Right ventricle myocardium superior (tissue), 1 donor: ENCODE data around the gene ZNF518B. TPM values are rescaled to one million over a fixed set of nuclear protein-coding genes. Genes with fewer than 3 reads are reported as not detected.
A peak's percentile ranks its signal among the peaks of the same experiment; 100 is the strongest.

Experiments used
- ATAC-seq: fragments of 200-7000 bp; cut with Tn5 transposase; one replicate; pipeline ENCODE4 v1.9.1; 2020; ENCODE audit warnings: mild to moderate bottlenecking; ENCODE audit not compliant: poor library complexity
- DNase-seq: peaks from one replicate; pipeline ENCODE4 v3.0.0-alpha.2; 2020
- intact Hi-C: fragments of 100-400 bp; cut with DNase I; formaldehyde crosslinking; loops from one replicate; pipeline ENCODE4 v1.11.2; 2022
- long read RNA-seq: library from polyadenylated mRNA; unstranded; transcript quantifications from one replicate; pipeline ENCODE4 v2.0.0, GENCODE V29; 2021
- total RNA-seq: library from RNA; stranded (reverse); fragmentation: NEBNext Ultra II Directional; extraction: Animal tissue kit (Norgen Biotek cat#: 25700); gene quantifications from one replicate; pipeline ENCODE4 v1.2.1, GENCODE V29; 2021
- donor health status: DM: no; HTN: yes; CAD: no; lungs with severe emphysema.

ZNF518B gene
- 20.2 TPM for total RNA-seq
- long read RNA-seq, full-length matches to known transcripts = 18 of 24 reads
- long read RNA-seq, partial matches to known transcripts = 0 of 24 reads
- long read RNA-seq, other reads (novel, unspliced or antisense) = 6 of 24 reads

GRCh38 chr4:10457255-10457801 is at the start of gene ZNF518B:
TSS of gene ZNF518B (minus strand) at chr4:10457426. CDS start at chr4:10446328, 11,098 bp downstream.
- intact Hi-C loops = no loop called here
- DNase-seq = peak; percentile 85
- peak; percentile 96 for ATAC-seq

GRCh38 chr4:10506077-10506476 is 48.9 kb upstream of the ZNF518B start:
- ATAC-seq (no peak), DNase-seq (no peak)
- intact Hi-C loops = no loop called here

- no peak for ATAC-seq
- no peak for DNase-seq
- intact Hi-C loops = no loop called here
Measured at GRCh38 chr4:10504570-10505179, 47.4 kb upstream of the ZNF518B start.

GRCh38 chr4:10502717-10503116 is 45.5 kb upstream of the ZNF518B start:
- ATAC-seq (no peak), DNase-seq (no peak)
- intact Hi-C loops = no loop called here

- no peak for ATAC-seq
- intact Hi-C loops = no loop called here
Measured at GRCh38 chr4:10500776-10501175, 43.5 kb upstream of the ZNF518B start.

GRCh38 chr4:10496200-10496599 is 39.0 kb upstream of the ZNF518B start:
- DNase-seq = no peak
- no peak for ATAC-seq
- intact Hi-C loops = no loop called here

More at GRCh38 chr4:10500776-10501175, 43.5 kb upstream of the ZNF518B start:
- DNase-seq = no peak

- intact Hi-C loops = no loop called here
- DNase-seq = no peak
- no peak for ATAC-seq
Measured at GRCh38 chr4:10495651-10496050, 38.4 kb upstream of the ZNF518B start.

GRCh38 chr4:10492464-10492863 is 35.2 kb upstream of the ZNF518B start:
- intact Hi-C loops = no loop called here
- ATAC-seq (no peak), DNase-seq (no peak)

GRCh38 chr4:10491401-10491800 is 34.2 kb upstream of the ZNF518B start:
- ATAC-seq (no peak), DNase-seq (no peak)
- intact Hi-C loops = no loop called here

GRCh38 chr4:10490996-10491395 is 33.8 kb upstream of the ZNF518B start:
- DNase-seq (no peak), ATAC-seq (no peak)
- intact Hi-C loops = no loop called here

GRCh38 chr4:10482913-10483312 is 25.7 kb upstream of the ZNF518B start:
- DNase-seq (no peak), ATAC-seq (no peak)
- intact Hi-C loops = no loop called here

GRCh38 chr4:10480616-10481015 is 23.4 kb upstream of the ZNF518B start:
- DNase-seq (no peak), ATAC-seq (no peak)
- intact Hi-C loops = no loop called here

- intact Hi-C loops = no loop called here
- no peak for DNase-seq
- ATAC-seq = no peak
Measured at GRCh38 chr4:10478621-10479020, 21.4 kb upstream of the ZNF518B start.

GRCh38 chr4:10470505-10470904 is 13.3 kb upstream of the ZNF518B start:
- intact Hi-C loops = no loop called here
- DNase-seq (no peak), ATAC-seq (no peak)

- DNase-seq (no peak), ATAC-seq (no peak)
- intact Hi-C loops = no loop called here
Measured at GRCh38 chr4:10466161-10466560, 8.9 kb upstream of the ZNF518B start.

- intact Hi-C loops = no loop called here
- ATAC-seq = no peak
Measured at GRCh38 chr4:10462876-10463275, 5.7 kb upstream of the ZNF518B start.

GRCh38 chr4:10461850-10462400 is 4.7 kb upstream of the ZNF518B start:
- DNase-seq (no peak), ATAC-seq (no peak)
- intact Hi-C loops = loop anchor here (2.0 kb wide), 1 partner anchor 77 kb away; no protein-coding TSS in a partner anchor

More at GRCh38 chr4:10462876-10463275, 5.7 kb upstream of the ZNF518B start:
- DNase-seq = no peak

- DNase-seq = peak; percentile 73
- intact Hi-C loops = loop anchor here (2.0 kb wide), 1 partner anchor 78 kb away; no protein-coding TSS in a partner anchor
- ATAC-seq = peak; percentile 84
Measured at GRCh38 chr4:10461091-10461849, 4.0 kb upstream of the ZNF518B start.

- intact Hi-C loops = loop anchor here (2.0 kb wide), 1 partner anchor 78 kb away; no protein-coding TSS in a partner anchor
- DNase-seq (no peak), ATAC-seq (no peak)
Measured at GRCh38 chr4:10460313-10461047, 3.3 kb upstream of the ZNF518B start.
